Kidney epithelial cell (primary cell): ENCODE results near the gene NXNL2. TPM values are rescaled to one million over a fixed set of nuclear protein-coding genes. Genes with fewer than 3 reads are reported as not detected.

Experiments used
- DNase-seq: peaks from one replicate; pipeline ENCODE4 v3.0.0-alpha.2; 2010; ENCODE audit warnings: low read depth
- H3K27me3 ChIP-seq: 2 replicates; pipeline ENCODE4 v1.6.0; 2011; ENCODE audit warnings: low read length; ENCODE audit not compliant: control insufficient read depth, insufficient read depth
- H3K36me3 ChIP-seq: 2 replicates; pipeline ENCODE4 v1.5.1; 2011; ENCODE audit warnings: low read length; ENCODE audit not compliant: control insufficient read depth, insufficient read depth
- H3K4me3 ChIP-seq: 2 replicates; pipeline ENCODE4 v1.5.1; 2011; ENCODE audit warnings: low read depth, mild to moderate bottlenecking, control low read depth, low read length
- CTCF ChIP-seq: IDR thresholded peaks from 2 replicates; pipeline ENCODE4 v1.5.1; 2011; ENCODE audit warnings: mild to moderate bottlenecking, moderate library complexity, low read length, control low read depth, inconsistent platforms; ENCODE audit not compliant: insufficient read depth, poor library complexity, severe bottlenecking
- total RNA-seq: library from RNA; depleted of rRNA; stranded (reverse); fragments of >200 nt; gene quantifications from 2 replicates; pipeline ENCODE4 v1.2.3, GENCODE V29; 2015

NXNL2 gene
- 0.55 and 4.3 TPM in 2 replicates for total RNA-seq

- no peak for TF ChIP-seq CTCF
- Histone ChIP-seq H3K4me3 (peak within 1 kb of the TSS; percentile 70), H3K27me3 (no peaks in the 10 kb centered on the region), H3K36me3 (no peaks in the 10 kb centered on the region)
- no peak for DNase-seq
Observed at GRCh38 chr9:88534456-88535225, at the start of gene NXNL2. NXNL2 (plus strand) TSS chr9:88535178; CDS start chr9:88535435, 257 bp downstream.

- Histone ChIP-seq H3K27me3 (no peaks in the 10 kb centered on the region), H3K4me3 (no peak overlapping the region), H3K36me3 (no peaks in the 10 kb centered on the region)
- no peak for TF ChIP-seq CTCF
- DNase-seq: no peak
Observed at GRCh38 chr9:88488166-88488565, 46.8 kb upstream of the NXNL2 start.

GRCh38 chr9:88494983-88495721, 39.8 kb upstream of the NXNL2 start:
- no peak for DNase-seq
- Histone ChIP-seq H3K4me3 (no peak overlapping the region), H3K27me3 (no peaks in the 10 kb centered on the region), H3K36me3 (no peaks in the 10 kb centered on the region)
- TF ChIP-seq CTCF: no peak

- Histone ChIP-seq H3K36me3 (no peaks in the 10 kb centered on the region), H3K4me3 (no peak overlapping the region), H3K27me3 (no peaks in the 10 kb centered on the region)
- DNase-seq: no peak
- no peak for TF ChIP-seq CTCF
Observed at GRCh38 chr9:88497224-88497623, 37.8 kb upstream of the NXNL2 start.

- Histone ChIP-seq H3K27me3 (no peaks in the 10 kb centered on the region), H3K36me3 (no peaks in the 10 kb centered on the region), H3K4me3 (no peak overlapping the region)
- DNase-seq: no peak
- TF ChIP-seq CTCF: no peak
Observed at GRCh38 chr9:88498880-88499279, 36.1 kb upstream of the NXNL2 start.

- Histone ChIP-seq H3K4me3 (no peak overlapping the region), H3K27me3 (no peaks in the 10 kb centered on the region), H3K36me3 (no peaks in the 10 kb centered on the region)
- TF ChIP-seq CTCF: no peak
- DNase-seq: no peak
Observed at GRCh38 chr9:88501086-88501485, 33.9 kb upstream of the NXNL2 start.
